Retinal pigment epithelial cell (primary cell): ENCODE data around the gene CHMP5.
A peak's percentile ranks its signal among the peaks of the same experiment; 100 is the strongest.

ENCODE experiments used
- DNase-seq: peaks from one replicate; pipeline ENCODE4 v3.0.0-alpha.2; 2010; ENCODE audit warnings: low read depth
- H3K4me3 ChIP-seq: 2 replicates; pipeline ENCODE4 v1.5.1; 2011; ENCODE audit warnings: mild to moderate bottlenecking, low read length, control low read depth, moderate library complexity
- CTCF ChIP-seq: conservative IDR thresholded peaks from 2 replicates; pipeline ENCODE4 v1.5.1; 2011; ENCODE audit warnings: low read depth, low read length, control low read depth, inconsistent platforms

Gene CHMP5

GRCh38 chr9:33264473-33265177, at the start of gene CHMP5, which contains the start of gene BAG1:
TSS of gene CHMP5 (plus strand) at chr9:33265049. CDS start at chr9:33265079, 30 bp downstream.
TSS of gene BAG1 (minus strand) at chr9:33264708.
- peak within 1 kb of the TSS; percentile 99 for H3K4me3 ChIP-seq
- peak; percentile 96 for DNase-seq
- peak; percentile 38 for TF ChIP-seq CTCF

GRCh38 chr9:33220681-33221567, 43.9 kb upstream of the CHMP5 start:
- H3K4me3 ChIP-seq: no peak overlapping the region
- no peak for TF ChIP-seq CTCF
- no peak for DNase-seq

GRCh38 chr9:33221568-33221884, 43.3 kb upstream of the CHMP5 start:
- no peak for DNase-seq

GRCh38 chr9:33222031-33222430, 42.8 kb upstream of the CHMP5 start:
- DNase-seq: no peak
- TF ChIP-seq CTCF: no peak
- no peak overlapping the region for H3K4me3 ChIP-seq

More at GRCh38 chr9:33221568-33221884, 43.3 kb upstream of the CHMP5 start:
- TF ChIP-seq CTCF: no peak
- H3K4me3 ChIP-seq: no peak overlapping the region

DNA sequence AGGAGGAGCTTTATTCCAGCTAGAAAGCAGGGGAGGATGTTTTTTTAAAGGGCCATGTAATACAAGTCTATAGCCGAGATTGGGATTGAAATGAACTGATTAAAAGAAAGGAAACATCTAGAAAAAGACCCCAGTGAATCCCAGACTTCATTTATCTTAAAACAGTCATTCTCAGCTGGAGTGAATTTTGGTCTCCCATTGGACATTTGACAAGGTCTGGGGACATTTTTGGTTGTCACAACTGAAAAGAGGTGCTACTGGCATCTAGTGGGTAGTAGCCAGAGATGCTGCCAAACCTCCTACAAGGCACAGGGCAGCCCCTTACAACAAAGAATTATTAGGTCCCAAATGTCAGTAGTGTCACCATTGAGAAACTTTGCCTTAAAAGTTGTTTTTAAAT, 41.2 kb upstream of the CHMP5 start:
- DNase-seq: no peak
- no peak for TF ChIP-seq CTCF

DNA sequence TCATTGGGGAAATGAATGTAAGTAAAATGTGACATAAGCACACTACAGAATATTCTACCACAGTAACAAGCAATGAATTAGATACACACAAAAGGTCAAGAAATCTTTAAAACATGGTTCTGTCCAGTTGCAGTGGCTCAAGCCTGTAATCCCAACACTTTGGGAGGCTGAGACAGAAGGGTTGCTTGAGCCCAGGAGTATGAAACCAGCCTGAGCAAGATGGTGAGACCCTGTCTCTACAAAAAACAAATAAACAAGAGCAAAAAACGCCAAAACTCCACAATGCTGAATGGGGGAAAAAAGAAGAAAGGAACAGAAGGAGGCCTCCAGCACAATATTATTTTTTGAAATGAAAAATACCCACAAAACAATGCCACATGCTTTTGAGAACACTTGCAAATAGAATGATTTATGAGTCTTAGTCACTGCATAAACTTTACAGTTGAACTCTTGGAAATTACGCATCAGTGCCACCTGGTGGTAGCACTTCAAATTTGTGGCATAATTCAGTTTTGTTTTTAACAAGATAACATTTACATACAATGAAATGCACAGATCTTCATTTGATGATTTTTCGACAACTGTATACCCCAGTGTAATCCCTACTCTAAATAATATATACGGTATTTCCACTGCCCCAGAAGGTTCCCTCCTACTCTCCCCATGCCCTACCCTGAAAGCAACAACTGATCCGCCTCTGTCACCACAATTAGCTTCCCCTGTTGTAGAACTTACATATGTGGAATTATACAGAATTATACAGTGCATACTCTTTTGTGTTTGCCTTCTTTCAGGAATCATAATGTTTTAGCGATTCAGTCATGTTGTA, 39.3 kb upstream of the CHMP5 start:
- TF ChIP-seq CTCF: peak; percentile 64
- no peak overlapping the region for H3K4me3 ChIP-seq
- DNase-seq: no peak

More for the DNA sequence above, 41.2 kb upstream of the CHMP5 start:
- no peak overlapping the region for H3K4me3 ChIP-seq
